ENCODE results near the gene NGEF.

Gene NGEF

DNA sequence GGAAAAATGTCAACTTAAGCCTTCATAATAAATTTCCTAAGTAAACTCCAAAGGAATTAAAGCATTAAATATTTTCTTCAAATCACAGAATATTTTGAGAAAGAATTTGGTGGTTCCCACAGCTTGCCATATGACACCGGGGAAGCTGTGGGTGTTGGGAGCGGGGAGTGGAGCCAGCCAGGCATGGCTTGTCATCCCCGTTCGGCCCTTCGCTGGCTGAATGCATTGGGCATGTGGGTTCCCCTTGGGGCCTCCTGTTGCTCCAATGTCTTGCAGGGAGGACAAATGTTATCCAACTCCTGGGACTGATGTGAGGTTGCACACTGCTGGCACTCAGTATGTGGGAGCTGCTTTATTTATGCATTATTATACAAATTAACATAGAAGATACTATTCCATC, 18.6 kb downstream of the NGEF start:
- DNase-seq = no peak

DNA sequence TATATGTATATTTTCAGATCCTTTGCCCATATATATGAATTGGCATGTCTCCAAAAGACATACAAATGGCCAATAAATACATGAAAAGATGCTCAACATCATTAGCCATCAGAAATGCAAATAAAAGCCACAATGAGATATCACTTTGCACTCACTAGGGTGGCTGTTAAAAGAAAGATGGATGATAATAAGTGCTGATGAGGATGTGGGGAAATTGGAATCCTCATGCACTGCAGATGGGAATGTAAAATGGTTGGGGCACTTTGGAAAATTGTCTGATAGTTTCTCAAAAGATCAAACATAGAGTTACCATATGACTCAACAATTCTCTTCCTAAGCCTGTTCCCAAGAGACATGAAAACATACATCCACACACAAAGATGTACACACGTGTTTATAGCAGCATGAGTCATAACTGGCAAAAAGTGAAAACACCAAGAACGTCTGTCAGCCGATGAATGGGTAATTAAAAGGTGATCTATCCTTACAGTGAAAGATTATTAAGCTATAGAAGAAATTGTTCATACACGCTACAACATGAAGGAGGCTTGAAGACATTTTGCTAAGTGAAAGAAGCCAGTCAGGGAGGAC, 19.7 kb downstream of the NGEF start:
- no peak for DNase-seq

GRCh38 chr2:232986155-232986554, 26.9 kb downstream of the NGEF start:
- no peak for DNase-seq

DNA sequence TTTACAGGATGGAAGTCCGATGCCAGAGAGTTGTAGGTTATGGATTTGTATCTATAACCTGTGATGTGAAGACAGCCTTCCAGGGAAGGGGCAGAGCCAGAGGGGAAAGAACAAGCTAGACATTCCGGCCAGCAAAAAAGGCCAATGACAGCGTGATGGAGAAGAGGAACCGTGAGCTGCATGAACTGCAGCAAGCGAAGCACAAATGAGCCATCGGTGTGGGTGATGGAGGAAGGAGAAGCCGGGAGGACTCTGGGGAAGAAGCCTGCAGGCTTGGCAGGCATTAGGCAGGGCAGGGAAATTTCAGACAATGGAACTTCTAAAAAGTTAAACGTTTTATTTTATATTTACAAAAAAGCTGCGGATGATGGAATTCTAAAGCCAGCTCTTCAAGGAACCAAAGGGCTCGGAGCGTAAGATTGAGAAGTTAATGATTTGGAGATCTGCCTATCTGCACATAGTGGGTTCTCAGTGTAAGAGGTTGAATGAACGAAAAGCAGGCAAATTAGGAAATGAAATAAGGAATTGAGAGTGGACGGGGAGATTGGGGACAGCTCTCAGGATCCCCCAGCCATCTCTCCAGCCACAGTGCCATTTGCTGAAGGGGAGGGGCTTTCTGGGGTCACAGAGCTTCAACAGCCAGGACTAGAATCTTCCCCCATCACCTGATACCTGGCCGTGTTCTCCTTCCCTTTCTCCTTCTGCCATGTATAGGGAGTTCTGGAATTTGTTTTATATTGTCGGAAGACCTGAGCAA, 28.4 kb downstream of the NGEF start:
- no peak for DNase-seq

DNA sequence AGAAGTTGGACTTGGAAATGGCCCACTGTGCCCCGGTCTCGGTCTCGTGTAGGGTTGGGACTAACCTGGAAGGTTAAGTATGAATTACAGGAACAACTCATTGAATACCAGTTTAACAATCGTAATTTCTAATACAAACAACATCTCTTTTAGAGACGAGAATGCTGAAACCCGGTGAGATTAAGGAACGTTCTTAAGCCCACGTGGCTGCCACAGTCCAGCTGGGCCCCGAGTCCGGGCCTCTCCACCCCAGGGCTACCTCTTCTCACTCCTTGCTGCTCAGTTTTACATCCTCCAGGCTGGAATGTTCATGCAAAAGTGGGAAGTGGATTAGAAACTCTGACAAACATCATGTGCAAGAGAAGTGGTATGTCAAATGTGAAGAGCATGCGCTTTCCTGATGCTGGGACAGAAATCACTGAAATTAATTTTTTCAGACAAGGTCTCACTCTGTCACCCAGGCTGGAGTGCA, 29.4 kb downstream of the NGEF start:
- no peak for DNase-seq

GRCh38 chr2:232982926-232983668, 30.0 kb downstream of the NGEF start:
- no peak for DNase-seq

- no peak for DNase-seq
Observed at GRCh38 chr2:232981767-232982360, 31.2 kb downstream of the NGEF start.

- no peak for DNase-seq
Observed at GRCh38 chr2:232981356-232981755, 31.7 kb downstream of the NGEF start.

DNA sequence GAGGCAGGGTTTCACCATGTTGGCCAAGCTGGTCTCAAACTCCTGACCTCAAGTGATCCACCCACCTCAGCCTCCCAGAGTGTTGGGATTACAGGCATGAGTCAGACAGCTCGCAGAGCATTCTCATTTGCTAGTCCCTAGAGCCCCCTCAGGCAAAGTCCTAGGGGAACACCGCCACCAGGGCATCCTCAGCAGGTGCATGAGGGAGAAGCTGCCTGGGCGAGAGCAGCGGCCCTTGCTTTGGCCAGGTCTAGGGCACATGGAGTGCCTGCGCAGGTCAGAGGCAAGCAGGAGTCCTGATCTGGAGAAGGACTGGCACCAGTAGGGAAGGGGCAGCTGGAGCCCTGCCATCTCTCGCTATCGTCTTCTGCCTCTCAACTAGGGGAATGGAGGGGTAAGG, 32.4 kb downstream of the NGEF start:
- no peak for DNase-seq

GRCh38 chr2:232979871-232980461, 33.1 kb downstream of the NGEF start:
- no peak for DNase-seq

DNA sequence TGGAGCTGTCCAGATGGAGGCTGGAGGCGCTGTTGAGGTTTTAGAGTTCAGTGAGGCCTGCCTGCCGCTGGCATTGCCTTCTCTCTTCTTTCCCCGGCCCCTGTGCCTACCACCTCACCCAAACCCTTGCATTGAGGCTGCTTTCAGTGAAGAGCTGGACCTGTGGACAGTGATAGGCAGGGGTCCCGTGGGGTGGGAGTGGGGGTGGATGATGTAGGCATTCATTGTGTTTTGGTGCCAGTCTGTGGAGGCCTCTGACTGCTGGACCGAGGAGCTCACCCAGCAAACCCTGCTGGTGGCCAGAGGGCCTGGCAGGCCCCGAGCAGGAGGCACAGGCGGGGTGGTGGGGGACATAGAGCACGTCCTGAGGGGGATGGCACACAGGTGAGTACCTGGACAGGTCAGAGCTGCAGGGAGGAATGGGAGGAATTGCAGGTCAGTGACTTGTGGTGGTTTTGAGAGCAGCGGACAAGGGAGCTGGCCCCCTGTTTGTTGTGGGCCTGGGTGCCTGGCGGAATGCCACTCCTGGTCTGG, 35.6 kb downstream of the NGEF start:
- no peak for DNase-seq

- DNase-seq = no peak
Observed at GRCh38 chr2:232976666-232977437, 36.2 kb downstream of the NGEF start.

GRCh38 chr2:232976176-232976575, 36.9 kb downstream of the NGEF start:
- no peak for DNase-seq

- DNase-seq = no peak
Observed at GRCh38 chr2:232974396-232974795, 38.7 kb downstream of the NGEF start.

DNA sequence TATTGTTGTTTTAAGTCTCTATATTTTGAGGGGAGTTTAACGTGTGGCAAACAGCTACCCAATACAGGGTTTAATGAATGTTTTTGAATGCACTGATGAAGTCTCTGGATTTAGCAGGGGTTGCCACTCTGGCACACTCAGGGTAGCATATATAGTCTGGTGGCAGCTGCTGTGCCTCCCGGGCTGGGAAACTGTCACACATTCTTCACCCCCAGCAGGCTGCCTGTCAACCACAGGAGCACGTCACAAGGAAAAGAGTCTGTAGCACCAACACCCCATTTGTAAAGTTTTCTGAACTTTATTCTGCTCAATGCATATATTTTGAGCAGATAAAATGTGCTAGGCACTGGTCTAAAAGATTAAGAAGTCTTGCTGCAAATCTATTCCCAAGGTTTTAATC, 39.3 kb downstream of the NGEF start:
- DNase-seq = no peak

DNA sequence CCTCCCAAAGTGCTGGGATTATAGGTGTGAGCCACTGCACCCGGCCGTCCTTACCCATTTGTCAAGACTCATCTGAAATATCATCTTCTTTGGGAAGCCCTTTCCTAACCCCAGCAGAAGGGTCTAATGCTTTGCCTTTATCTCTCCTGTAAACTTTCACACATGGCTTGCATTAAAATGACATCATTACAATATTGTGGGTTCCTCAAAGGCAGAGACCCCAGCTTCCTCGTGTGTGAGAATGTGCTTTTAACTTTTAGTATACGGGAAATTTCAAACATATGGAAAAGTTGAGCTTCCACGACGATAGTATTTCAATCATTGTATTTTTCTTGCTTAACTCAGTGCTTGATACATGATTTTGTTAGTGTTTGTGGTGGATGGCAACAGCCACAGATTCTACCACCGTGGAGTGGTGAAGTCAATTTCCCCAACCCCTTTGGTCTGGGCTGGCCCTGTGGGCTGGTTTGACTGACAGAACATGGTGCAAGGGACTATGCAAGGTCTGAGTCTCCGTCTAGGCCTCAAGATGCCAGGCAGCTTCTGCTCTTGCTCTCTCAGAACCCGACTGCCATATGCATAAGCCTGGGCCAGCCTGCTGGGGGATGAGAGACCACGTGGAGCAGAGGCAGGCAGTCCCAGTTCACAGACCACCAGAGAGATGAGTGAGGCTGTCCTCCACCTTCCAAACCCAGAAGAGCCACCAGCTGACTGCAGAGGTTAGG, 39.9 kb downstream of the NGEF start:
- no peak for DNase-seq

GRCh38 chr2:232971744-232972143, 41.3 kb downstream of the NGEF start:
- DNase-seq = no peak

GRCh38 chr2:232970051-232970450, 43.0 kb downstream of the NGEF start:
- no peak for DNase-seq

DNA sequence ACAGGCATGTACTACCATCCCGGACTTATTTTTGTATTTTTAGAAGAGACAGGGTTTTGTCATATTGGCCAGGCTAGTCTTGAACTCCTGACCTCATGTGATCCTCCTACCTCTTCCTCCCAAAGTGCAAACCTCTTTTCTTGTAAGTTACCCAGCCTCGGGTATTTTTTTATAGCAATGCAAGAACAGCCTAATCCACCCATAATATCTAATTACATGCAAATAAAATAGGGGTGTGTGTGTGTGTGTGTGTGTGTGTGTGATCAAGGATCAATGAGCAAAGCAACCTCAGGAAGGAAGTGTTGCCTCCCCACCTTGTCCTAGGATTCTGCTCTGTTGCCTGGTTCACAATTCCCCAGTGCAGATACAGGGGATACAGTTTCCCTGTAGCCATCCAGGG, 45.6 kb downstream of the NGEF start:
- no peak for DNase-seq

- DNase-seq = no peak
Observed at GRCh38 chr2:232966122-232966521, 46.9 kb downstream of the NGEF start.

GRCh38 chr2:232963913-232964312, 49.1 kb downstream of the NGEF start:
- DNase-seq = no peak
